SK-MEL-5 (cell line): ENCODE data around the gene KIF26B. TPM values are rescaled to one million over a fixed set of nuclear protein-coding genes. Genes with fewer than 3 reads are reported as not detected.
"Not testable (repeated sequence)": the region's sequence is repeated elsewhere in the genome, so short reads cannot be mapped to it uniquely, and the experiment has no call there.

Experiments
- DNase-seq: peaks from one replicate; pipeline ENCODE4 v3.0.0-alpha.2; 2016; ENCODE audit warnings: low read depth, low spot score
- in situ Hi-C: cut with HindIII; loops from 2 replicates; pipeline ENCODE4 v1.10.0; 2016; ENCODE audit warnings: low sequenced_read_pairs, high pct_unique_total_duplicates, low pct_unique_long_range_greater_than_20kb
- total RNA-seq: library from RNA; depleted of rRNA; stranded (reverse); fragments of >200 nt; shearing (Covaris generic); gene quantifications from 2 replicates; pipeline ENCODE4 v1.2.3, GENCODE V29; 2014

Gene KIF26B
- total RNA-seq, 1 experiment from 2014 or later: 1.5 TPM

DNA sequence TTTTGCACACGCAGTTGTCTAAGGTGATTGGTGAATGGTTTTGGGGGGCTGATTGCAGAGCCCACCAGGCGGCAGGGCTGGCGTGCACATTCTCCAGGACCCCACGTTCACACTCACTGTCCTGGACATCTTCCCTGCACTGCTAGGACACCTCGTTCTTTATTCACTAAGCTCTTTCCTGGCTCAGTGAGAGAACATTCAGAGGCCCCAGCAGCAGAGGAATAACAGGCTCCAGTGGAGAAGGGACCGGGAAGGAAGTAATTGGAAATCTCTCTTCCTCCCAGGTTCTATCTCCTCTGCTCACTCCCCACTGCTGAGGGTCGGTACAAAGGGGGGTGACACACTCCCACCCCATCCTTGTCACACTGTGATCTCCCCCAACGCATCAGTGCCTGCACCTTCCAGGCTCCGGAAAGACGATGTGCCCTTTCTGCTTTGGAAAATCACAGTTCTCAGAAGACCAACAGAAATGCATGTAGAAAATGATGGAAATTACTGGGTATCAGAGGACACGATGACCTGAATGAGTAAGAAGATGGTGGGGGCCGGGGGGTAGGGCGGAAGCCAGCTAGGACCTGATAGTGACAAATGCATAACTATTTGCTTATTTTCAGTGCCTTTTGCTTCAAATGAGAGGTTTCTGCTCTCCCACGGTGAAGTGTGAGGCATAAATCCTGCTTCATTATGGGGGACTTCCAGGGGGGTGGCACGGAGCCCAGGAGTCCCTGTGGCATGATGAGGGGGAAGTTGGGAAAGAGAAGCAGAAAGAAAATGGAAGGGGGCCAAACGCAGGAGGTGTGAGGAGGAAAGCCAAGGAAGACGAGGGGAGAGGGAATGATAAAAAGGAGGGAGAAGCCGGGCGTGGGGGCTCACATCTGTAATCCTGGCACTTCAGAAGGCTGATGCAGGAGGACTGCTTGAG lies 25.2 kb upstream of the KIF26B start:
- no peak for DNase-seq
- in situ Hi-C loops: no loop called here

DNA sequence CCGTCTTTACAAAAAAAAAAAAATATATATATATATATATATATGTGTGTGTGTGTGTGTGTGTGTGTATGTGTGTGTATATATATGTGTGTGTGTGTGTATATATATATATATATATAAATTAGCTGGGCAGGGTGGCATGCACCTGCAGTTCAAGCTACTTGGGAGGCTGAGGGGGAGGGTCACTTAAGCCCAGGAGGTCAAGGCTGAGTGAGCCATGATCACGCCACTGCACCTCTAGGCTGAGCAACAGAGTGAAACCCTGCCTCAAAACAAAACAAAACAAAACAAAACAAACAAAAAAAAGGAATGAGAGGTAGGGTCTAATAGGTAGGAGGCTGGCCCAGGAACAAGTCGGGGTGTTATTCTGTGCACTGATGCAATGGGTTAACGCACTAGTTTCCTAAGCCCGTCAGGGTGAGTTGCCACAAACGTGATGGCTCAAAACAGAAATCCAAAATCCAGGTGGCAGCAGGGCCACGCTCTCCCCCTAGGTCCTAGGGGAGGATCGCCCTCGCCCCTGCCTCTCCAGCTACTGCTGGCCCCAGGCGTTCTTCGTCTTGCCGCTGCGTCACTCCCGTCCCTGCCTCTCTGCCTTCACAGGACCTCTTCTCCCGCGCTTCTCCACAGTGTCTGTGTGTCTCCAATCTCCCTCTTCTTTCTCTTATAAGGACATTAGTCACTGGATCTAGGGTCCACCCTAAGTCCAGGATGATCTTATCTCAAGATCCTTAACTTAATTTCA lies 24.3 kb upstream of the KIF26B start:
- in situ Hi-C loops, DNase-seq: not testable (repeated sequence)

DNA sequence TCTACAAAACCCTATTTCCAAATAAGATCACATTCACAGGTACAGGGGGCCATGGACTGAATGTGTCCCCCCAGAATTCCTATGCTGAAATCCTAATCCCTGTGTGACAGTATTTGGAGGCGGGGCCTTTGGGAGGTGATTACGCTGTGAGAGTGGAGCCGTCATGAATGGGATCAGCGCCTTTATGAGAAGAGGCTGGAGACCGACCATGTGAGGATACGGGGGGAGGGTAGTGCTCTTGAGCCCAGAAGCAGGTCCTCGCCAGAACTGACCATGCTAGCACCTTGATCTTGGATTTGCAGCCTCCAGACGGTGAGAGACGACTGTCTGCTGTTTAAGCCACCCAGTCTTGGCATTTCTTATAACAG lies 23.8 kb upstream of the KIF26B start:
- DNase-seq: no peak
- in situ Hi-C loops: no loop called here

DNA sequence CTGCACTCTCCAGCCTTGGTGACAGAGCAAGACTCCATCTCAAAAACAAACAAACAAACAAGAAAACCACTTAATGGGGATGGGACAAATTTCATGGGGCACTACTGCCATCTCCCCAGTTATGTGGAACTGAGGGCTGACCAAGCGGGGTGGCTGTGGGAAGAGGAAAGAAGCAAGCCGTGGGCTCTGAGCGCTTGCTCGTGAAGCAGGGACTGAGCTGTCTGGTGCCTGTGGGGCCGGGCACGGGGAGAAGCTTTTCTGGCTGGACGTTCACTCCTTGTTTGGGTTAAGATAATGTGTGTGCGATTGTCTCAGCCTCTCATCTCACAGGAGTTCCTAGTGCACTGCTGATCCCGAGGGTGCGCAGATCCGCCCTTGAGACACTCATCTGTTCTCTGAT lies 22.0 kb upstream of the KIF26B start:
- no peak for DNase-seq
- in situ Hi-C loops: no loop called here

DNA sequence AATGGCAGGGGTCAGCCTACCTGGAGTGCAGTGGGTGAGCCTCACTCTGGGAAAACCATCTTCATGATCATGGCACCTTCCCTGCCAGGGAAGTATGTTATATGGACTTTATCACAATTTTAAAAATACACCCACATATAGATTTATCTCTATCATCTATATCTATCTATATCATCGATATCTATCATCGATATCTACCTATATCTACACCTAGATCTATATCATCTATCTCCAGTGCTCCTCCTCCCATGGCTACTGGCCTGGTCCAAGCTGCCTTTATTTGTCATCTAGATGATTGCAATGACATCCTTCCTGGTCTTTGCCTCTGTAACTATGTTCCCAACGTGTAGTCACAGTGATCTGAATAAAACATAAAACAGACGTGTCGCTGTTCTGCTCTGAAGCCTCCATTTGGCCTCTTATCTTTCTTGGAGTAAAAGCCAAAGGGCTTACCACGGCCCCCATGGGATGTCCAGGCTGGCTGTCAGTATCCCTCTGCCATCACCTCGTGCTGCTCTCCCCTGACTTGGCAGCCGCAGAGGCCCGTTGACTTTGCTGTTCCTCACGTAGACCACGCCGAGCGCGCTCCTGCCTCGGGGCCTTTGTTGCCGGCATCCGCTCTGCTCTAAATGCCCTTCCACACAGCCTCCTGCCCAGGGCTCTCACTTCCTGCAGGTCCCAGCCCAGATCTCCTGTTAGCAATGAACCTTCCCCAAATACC lies 20.6 kb upstream of the KIF26B start:
- in situ Hi-C loops: no loop called here

DNA sequence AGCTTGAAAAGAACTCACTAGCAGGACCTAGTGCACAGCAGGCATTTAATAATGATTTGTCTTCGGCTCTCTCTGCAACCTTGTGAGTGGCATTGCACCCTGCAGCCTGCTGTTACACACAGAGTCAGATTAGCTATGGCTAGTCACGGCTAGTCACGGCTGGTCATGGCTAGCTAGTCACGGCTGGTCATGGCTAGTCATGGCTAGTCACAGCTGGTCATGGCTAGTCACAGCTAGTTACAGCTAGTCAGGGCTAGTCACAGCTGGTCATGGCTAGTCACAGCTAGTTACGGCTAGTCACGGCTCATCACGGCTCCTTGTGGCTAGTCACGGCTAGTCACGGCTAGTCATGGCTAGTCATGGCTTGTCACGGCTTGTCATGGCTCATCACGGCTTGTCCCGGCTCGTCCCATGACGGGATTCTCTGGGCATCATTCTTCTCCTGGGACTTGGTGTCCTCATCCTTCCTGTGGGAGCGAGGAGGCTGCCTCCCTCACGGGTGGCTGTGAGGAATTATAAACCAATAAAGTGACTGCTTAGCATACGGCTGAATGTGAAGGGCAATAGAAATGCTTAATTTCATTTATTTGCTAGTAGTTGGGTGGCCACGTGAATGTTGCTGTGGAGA lies 12.5 kb upstream of the KIF26B start:
- no peak for DNase-seq
- in situ Hi-C loops: no loop called here

More for the DNA sequence above, 20.6 kb upstream of the KIF26B start:
- DNase-seq: no peak

DNA sequence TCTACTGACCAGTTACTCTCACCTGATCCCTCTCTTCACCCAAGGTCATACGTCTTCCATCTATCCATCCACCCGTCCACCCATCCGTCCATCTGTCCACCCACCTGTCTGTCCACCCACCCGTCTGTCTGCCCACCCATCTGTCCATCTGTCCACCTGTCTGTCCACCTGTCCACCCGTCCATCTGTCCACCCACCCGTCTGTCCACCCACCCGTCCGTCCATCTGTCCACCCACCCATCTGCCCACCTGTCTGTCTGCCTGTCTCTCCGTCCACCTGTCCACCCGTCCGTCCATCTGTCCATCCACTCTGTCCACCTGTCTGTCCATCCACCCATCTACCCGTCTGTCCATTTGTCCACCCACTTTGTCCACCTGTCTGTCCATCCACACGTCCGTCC lies 11.8 kb upstream of the KIF26B start:
- no peak for DNase-seq
- in situ Hi-C loops: no loop called here

DNA sequence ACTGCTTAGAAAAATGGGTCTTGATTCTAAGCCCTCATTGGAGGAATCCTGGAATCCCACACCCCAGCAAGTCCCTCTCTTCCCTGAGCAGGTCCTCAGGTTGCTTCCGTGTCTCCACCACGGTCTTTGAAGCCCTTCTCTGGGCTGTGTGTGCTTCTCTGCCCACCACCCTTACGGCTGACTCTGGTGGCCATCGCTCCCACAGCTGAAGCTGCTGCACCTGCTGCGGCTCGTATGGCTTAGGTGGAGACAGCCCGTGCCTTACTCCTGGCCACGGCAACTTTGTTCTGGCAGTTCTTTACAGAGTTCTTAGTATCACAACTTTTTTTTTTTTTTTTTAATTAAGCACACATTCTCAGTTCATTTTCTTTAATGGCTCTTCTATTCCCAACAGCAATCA lies 10.9 kb upstream of the KIF26B start:
- no peak for DNase-seq
- in situ Hi-C loops: no loop called here

DNA sequence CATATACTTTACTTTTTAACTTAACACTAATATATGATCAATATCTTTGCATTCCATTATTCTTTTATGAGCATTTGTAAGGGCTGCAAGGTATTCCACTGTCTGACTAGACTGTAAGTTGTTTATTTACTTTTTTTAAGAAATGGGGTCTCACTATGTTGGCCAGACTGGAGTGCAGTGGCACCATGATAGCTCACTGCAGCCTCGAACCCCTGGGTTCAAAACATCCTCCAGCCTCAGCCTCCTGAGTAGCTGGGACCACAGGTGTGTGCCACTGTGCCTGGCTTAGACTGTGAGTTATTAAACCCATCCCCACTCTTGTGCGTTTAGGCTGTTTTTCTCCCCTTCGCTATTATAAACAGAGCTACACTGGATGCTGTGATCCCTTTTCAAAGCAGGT lies 6.7 kb upstream of the KIF26B start:
- DNase-seq: no peak
- in situ Hi-C loops: no loop called here

DNA sequence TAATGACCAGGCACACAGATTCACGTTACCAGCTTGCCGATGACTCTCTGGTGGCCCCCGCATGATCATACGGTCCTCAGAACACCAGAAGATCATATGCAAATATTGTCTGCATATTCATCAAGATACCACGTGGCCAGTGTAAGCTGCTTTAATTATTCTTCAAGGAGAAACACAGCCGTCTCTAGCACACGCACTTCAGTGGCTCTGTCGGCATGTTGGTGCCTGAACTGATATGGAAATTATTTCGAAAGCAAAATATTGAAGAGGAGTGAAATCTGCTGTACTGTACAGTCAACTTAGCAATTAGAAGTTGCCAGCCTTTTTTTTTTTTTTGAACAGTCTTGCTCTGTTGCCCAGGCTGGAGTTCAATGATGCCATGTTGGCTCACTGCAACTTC lies 5.9 kb upstream of the KIF26B start:
- DNase-seq: no peak
- in situ Hi-C loops: no loop called here

DNA sequence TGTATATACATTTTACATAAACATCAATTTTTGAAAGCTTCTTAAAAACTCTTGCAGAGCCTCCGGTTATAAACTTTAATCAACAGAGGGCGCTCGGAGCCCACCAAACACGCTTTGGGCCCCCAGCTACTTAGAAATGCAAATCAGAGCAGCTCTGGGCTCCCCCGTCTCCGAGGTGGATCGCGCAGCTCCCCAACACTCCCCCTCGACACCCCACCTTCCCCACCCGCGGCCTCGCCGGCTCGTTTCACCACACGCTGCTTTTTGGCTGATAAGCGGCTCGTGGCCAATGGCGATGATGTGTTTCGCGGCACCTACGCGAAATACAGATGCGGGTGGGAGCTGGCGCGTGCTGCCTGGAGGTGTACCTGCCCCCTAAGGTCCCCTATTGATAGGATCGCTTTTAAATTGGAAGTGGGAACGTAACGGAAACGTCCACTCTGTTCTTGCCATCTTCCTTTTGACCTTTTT lies 1.7 kb upstream of the KIF26B start:
- in situ Hi-C loops: no loop called here
- peak; percentile 73 for DNase-seq

DNA sequence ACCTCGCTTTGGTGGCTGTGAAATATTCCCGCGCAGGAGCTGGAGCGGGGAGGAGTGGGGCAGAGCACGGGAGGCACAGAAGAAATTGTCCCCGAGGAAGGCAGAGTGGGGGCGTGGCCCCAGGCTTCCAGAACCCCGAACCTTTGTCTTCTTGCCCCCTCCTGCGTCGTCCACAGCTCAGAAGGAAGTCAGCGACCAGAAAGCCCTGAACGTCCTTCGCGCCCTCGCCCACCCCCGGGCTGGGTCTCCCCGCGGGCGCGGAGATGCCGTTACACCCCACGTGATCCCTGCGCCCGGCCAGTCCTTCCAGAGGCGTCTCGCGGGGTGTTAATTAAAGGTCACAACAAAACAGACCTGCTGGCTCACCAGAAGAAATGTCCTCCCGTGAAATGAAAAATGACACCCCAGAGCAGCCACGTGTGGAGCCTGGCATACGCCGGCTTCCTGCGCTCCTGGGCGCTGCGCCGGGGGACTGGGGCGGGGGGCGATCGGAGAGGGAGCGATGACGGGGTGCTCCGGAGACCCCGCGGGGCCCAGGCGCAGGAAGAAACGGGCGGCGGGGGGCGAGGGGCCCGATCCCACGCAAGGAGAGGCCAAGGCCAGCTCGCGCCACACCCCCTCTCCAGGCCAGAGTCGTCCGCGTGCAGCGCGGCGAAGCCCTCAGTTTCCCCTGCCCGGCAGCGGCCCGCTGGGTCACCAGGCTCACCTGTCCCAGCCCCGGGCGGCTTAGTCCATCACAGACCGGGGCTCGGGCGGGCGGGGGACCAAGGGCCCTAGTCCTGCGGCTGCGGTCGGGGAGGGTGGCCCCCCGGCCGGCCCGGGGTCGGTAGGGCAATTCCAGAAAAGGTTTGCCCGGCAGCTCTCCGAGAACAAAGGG lies 995 bp upstream of the KIF26B start:
- DNase-seq: no peak
- in situ Hi-C loops: no loop called here

DNA sequence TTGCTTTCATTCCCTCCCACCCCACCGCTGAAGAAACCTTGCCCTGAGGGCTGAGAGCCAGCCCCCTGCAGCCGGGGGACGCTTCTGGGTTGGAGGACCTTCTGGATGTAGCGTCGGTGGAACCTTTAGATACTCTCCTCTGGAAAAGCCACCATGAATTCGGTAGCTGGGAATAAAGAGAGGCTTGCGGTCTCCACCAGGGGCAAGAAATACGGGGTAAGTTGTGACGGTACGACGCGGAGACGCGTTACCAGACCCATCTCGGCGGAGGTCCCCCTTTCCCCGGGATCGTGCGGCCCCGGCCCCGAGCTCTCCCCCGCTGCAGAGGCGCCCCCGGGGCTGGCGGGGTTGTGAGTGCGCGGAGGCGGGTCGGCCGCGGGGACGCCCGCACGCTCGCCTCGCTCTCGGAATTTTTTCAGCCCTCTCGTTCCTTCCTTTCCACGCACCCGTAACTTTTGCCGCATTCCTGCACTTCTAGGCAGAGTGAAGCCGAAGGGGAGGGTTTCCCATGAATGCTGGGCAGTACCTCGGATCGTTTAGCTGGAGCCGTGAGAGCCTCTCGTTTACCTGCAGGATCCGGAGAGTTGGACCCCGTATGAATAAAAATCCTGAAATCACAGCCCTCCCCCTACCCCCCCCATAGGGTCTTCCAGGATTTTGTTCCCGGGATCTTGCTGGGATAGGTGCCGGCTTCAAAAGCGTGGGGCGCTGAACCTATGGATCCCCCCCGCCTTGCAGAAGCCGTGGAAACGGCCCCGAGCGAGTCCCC lies 671 bp downstream of the KIF26B start:
- in situ Hi-C loops: no loop called here
- peak; percentile 39 for DNase-seq

DNA sequence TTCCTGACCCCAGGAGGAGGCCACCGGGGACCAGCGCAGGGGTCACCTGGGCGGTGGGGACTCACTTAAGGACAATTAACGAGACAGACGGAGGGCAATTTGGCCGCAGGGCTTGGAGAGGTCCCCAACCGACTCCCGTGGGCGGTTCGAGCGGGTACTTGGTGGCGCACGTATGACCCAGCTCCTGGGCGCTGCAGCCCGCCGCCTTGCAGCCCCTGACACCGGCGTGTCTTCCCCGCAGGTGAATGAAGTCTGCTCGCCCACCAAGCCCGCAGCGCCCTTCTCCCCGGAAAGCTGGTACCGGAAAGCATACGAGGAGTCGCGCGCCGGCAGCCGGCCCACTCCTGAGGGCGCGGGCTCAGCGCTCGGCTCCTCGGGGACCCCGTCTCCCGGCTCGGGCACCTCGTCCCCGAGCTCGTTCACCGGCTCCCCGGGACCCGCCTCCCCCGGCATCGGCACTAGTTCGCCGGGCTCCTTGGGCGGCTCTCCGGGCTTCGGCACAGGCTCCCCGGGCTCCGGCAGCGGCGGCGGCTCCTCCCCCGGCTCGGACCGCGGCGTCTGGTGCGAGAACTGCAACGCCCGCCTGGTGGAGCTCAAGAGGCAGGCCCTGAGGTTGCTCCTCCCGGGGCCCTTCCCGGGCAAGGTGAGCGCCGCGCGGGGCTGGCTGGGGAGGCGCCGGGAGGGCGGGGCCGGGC lies 1.4 kb downstream of the KIF26B start:
- in situ Hi-C loops: no loop called here
- DNase-seq: peak; percentile 82

DNA sequence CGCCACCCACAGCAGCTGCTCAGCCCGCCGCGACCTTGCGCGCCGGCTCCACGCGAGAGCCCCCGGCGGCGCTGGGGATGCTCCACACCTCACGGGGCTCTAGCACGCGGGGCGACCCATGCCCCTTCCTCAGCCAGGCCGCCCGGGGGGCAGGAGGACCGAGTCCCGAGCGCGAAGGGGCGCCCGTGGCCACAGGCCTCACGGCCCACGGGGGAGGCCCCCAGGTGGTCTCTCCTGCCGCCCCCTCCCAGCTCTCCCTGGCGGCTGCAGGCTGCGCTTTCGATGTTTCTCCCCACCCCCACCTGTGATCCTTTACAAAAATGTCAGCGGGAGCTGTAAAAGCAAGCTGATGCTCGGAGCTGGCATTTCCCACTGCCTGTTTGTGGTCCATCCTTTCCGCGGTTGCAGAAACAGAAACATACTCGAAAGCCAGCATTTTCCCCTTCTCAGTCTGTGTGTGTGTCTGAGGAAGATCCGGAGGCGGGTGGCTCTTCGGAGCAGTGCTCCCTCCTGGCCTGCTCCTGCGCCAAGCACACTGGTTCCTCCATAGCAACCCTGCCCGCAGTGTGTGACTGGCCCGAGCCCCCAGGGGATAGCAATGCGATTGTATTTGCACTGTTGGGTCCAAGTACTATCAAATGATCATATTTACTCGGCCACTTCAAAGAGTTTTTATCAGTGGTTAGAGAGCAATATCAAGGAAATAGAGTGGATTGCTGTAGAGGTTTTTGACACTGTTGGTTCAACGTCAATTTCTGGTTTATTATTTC lies 2.1 kb downstream of the KIF26B start:
- no peak for DNase-seq
- in situ Hi-C loops: no loop called here
